Fibroblast of skin of back (primary cell): ENCODE results near the gene NTRK2. TPM values are rescaled to one million over a fixed set of nuclear protein-coding genes. Genes with fewer than 3 reads are reported as not detected.

ENCODE experiments used
- DNase-seq: peaks from one replicate; pipeline ENCODE4 v3.0.0-alpha.2; 2013
- polyA plus RNA-seq, 2 experiments: library from polyadenylated mRNA; unstranded; fragments of 120-200 nt; gene quantifications; one replicate each; pipeline ENCODE4 v1.2.1, GENCODE V29; 2013; ENCODE audit not compliant: insufficient read length in 2 of 2

NTRK2 gene
- polyA plus RNA-seq (2013, experiment 1 of 2; ENCODE audit: insufficient read length) = 14.7 TPM
- 26.4 TPM for polyA plus RNA-seq (2013, experiment 2 of 2; ENCODE audit: insufficient read length)

GRCh38 chr9:84669288-84670137 is at the start of gene NTRK2:
Gene NTRK2 (plus strand): TSS chr9:84669729. CDS start chr9:84670749, 1,020 bp downstream.
- DNase-seq = peak; percentile 60

- DNase-seq = peak; percentile 22
Measured at GRCh38 chr9:84620338-84620737, 49.2 kb upstream of the NTRK2 start.

- no peak for DNase-seq
Measured at GRCh38 chr9:84621811-84622210, 47.7 kb upstream of the NTRK2 start.

- no peak for DNase-seq
Measured at GRCh38 chr9:84622981-84623380, 46.5 kb upstream of the NTRK2 start.

GRCh38 chr9:84636436-84636835 is 33.1 kb upstream of the NTRK2 start:
- no peak for DNase-seq

- DNase-seq = no peak
Measured at GRCh38 chr9:84642553-84643141, 26.9 kb upstream of the NTRK2 start.

- no peak for DNase-seq
Measured at GRCh38 chr9:84647699-84648098, 21.8 kb upstream of the NTRK2 start.

- DNase-seq = peak; percentile 17
Measured at GRCh38 chr9:84652496-84653120, 16.9 kb upstream of the NTRK2 start.

GRCh38 chr9:84655447-84655846 is 14.1 kb upstream of the NTRK2 start:
- no peak for DNase-seq

- DNase-seq = no peak
Measured at GRCh38 chr9:84659313-84659712, 10.2 kb upstream of the NTRK2 start.

- no peak for DNase-seq
Measured at GRCh38 chr9:84659773-84660172, 9.8 kb upstream of the NTRK2 start.

GRCh38 chr9:84667571-84668195 is 1.8 kb upstream of the NTRK2 start:
- DNase-seq = peak; percentile 58

GRCh38 chr9:84668196-84669012 is 1.1 kb upstream of the NTRK2 start:
- peak; percentile 82 for DNase-seq

- no peak for DNase-seq
Measured at GRCh38 chr9:84669013-84669287, 579 bp upstream of the NTRK2 start.

GRCh38 chr9:84670138-84671041 is 861 bp downstream of the NTRK2 start:
- peak; percentile 37 for DNase-seq

- peak; percentile 51 for DNase-seq
Measured at GRCh38 chr9:84671586-84672521, 2.3 kb downstream of the NTRK2 start.

GRCh38 chr9:84673806-84674205 is 4.3 kb downstream of the NTRK2 start:
- no peak for DNase-seq

GRCh38 chr9:84677080-84677479 is 7.6 kb downstream of the NTRK2 start:
- no peak for DNase-seq

- no peak for DNase-seq
Measured at GRCh38 chr9:84679571-84679970, 10.0 kb downstream of the NTRK2 start.
